ENCODE results near the gene HLA-DMB.

Gene HLA-DMB

DNA sequence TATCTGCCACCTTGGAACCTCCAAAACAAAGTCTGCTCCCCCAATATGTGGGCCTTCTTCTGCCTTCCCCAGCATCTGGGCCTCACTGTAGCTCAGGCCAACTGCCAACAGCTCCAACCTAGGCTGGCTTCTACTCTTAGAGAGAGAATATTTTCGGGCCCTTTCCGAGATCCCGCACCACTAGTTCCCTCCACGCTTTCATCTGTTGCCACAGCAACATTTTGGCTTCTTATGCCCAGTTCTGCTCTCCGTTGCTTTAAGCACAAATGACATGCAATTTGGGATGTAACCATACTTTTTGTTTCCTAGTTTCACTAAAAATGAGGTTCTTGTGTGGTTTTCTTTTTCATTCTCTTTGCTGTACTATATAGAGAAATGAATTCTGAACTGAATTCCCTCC is 53.2 kb downstream of the HLA-DMB start:
- DNase-seq (ENCODE audit: low read depth), result no peak
- no peak overlapping the region for H3K4me3 ChIP-seq (ENCODE audit: low read depth, low read length)
- TF ChIP-seq, protein P1, sequence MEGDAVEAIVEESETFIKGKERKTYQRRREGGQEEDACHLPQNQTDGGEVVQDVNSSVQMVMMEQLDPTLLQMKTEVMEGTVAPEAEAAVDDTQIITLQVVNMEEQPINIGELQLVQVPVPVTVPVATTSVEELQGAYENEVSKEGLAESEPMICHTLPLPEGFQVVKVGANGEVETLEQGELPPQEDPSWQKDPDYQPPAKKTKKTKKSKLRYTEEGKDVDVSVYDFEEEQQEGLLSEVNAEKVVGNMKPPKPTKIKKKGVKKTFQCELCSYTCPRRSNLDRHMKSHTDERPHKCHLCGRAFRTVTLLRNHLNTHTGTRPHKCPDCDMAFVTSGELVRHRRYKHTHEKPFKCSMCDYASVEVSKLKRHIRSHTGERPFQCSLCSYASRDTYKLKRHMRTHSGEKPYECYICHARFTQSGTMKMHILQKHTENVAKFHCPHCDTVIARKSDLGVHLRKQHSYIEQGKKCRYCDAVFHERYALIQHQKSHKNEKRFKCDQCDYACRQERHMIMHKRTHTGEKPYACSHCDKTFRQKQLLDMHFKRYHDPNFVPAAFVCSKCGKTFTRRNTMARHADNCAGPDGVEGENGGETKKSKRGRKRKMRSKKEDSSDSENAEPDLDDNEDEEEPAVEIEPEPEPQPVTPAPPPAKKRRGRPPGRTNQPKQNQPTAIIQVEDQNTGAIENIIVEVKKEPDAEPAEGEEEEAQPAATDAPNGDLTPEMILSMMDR (IDR thresholded peaks at IDR 0.05; ENCODE audit: low read depth, low read length, missing control alignments), result no peak

DNA sequence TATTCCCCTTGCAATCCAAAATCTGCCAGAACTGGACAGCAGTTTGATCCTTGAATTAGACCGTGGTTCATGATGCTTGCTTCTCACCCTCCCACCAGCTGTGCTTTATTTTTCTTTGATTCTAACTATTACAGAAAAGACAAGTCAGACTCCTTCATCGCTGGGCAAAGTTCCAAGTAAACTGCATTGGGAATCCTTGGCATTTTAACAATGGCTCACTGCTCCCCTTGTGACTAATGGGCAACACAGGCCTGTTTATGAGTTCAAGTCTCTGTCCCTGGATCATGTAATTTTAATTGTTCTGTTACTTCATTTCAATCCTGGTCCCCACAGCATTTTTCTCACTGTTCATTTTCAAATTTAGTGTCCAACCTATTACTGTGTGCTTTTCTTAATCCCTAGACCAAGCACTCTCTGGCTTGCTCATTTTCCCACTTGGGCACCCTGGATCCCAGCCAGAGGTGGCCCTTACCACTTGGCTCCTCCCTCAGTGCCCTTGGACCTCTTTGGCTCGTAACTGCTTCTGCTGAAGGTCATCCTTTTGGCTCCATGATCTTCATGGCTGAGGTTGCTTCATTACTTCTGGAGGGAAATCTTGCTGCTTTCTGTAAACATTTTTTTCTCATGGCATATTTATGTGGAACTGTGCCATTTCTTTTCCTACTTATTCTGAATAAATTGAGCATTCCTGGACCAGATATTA is 54.0 kb downstream of the HLA-DMB start:
- TF ChIP-seq, protein P1 (IDR thresholded peaks at IDR 0.05; ENCODE audit: low read depth, low read length, missing control alignments), result no peak
- H3K4me3 ChIP-seq (ENCODE audit: low read depth, low read length), result no peak overlapping the region
- no peak for DNase-seq (ENCODE audit: low read depth)

- TF ChIP-seq, protein P1 (IDR thresholded peaks at IDR 0.05; ENCODE audit: low read depth, low read length, missing control alignments), result peak; percentile 45
- DNase-seq (ENCODE audit: low read depth), result peak; percentile 57
- no peak overlapping the region for H3K4me3 ChIP-seq (ENCODE audit: low read depth, low read length)
Observed at GRCh38 chr6:32885698-32886286, 55.0 kb downstream of the HLA-DMB start.

All from GM12864 (cell line).